ENCODE measurements around the gene URI1.

URI1 gene

GRCh38 chr19:30047432-30047831 lies 105.4 kb downstream of the URI1 start:
- in situ Hi-C loops (cut with MboI; ENCODE audit: low pct_unique_long_range_greater_than_20kb, low sequenced_read_pairs): no loop called here
- DNase-seq: no peak

- DNase-seq: no peak
- in situ Hi-C loops (cut with MboI; ENCODE audit: low pct_unique_long_range_greater_than_20kb, low sequenced_read_pairs): no loop called here
Observed at GRCh38 chr19:30049226-30049625, 107.2 kb downstream of the URI1 start.

GRCh38 chr19:30049846-30050667 lies 108.0 kb downstream of the URI1 start:
- in situ Hi-C loops (cut with MboI; ENCODE audit: low pct_unique_long_range_greater_than_20kb, low sequenced_read_pairs): no loop called here
- no peak for DNase-seq

GRCh38 chr19:30052122-30053075 lies 110.4 kb downstream of the URI1 start:
- in situ Hi-C loops (cut with MboI; ENCODE audit: low pct_unique_long_range_greater_than_20kb, low sequenced_read_pairs): no loop called here
- no peak for DNase-seq

GRCh38 chr19:30053558-30053957 lies 111.5 kb downstream of the URI1 start:
- DNase-seq: no peak
- in situ Hi-C loops (cut with MboI; ENCODE audit: low pct_unique_long_range_greater_than_20kb, low sequenced_read_pairs): no loop called here

- no peak for DNase-seq
Observed at GRCh38 chr19:30054210-30054609, 112.2 kb downstream of the URI1 start.

GRCh38 chr19:30056580-30056979 lies 114.5 kb downstream of the URI1 start:
- DNase-seq: no peak
- in situ Hi-C loops (cut with MboI; ENCODE audit: low pct_unique_long_range_greater_than_20kb, low sequenced_read_pairs): no loop called here

More at GRCh38 chr19:30054210-30054609, 112.2 kb downstream of the URI1 start:
- in situ Hi-C loops (cut with MboI; ENCODE audit: low pct_unique_long_range_greater_than_20kb, low sequenced_read_pairs): no loop called here

GRCh38 chr19:30059741-30060457 lies 117.9 kb downstream of the URI1 start:
- in situ Hi-C loops (cut with MboI; ENCODE audit: low pct_unique_long_range_greater_than_20kb, low sequenced_read_pairs): no loop called here

GRCh38 chr19:30060531-30061222 lies 118.6 kb downstream of the URI1 start:
- in situ Hi-C loops (cut with MboI; ENCODE audit: low pct_unique_long_range_greater_than_20kb, low sequenced_read_pairs): no loop called here
- DNase-seq: no peak

More at GRCh38 chr19:30059741-30060457, 117.9 kb downstream of the URI1 start:
- DNase-seq: no peak

GRCh38 chr19:30061223-30062064 lies 119.4 kb downstream of the URI1 start:
- in situ Hi-C loops (cut with MboI; ENCODE audit: low pct_unique_long_range_greater_than_20kb, low sequenced_read_pairs): no loop called here
- no peak for DNase-seq

- in situ Hi-C loops (cut with MboI; ENCODE audit: low pct_unique_long_range_greater_than_20kb, low sequenced_read_pairs): no loop called here
- no peak for DNase-seq
Observed at GRCh38 chr19:30062065-30062906, 120.2 kb downstream of the URI1 start.

GRCh38 chr19:30062907-30063649 lies 121.0 kb downstream of the URI1 start:
- in situ Hi-C loops (cut with MboI; ENCODE audit: low pct_unique_long_range_greater_than_20kb, low sequenced_read_pairs): no loop called here

GRCh38 chr19:30063650-30064347 lies 121.8 kb downstream of the URI1 start:
- in situ Hi-C loops (cut with MboI; ENCODE audit: low pct_unique_long_range_greater_than_20kb, low sequenced_read_pairs): no loop called here
- no peak for DNase-seq

More at GRCh38 chr19:30062907-30063649, 121.0 kb downstream of the URI1 start:
- no peak for DNase-seq

GRCh38 chr19:30064348-30064699 lies 122.3 kb downstream of the URI1 start:
- DNase-seq: no peak
- in situ Hi-C loops (cut with MboI; ENCODE audit: low pct_unique_long_range_greater_than_20kb, low sequenced_read_pairs): no loop called here

GRCh38 chr19:30064771-30065494 lies 122.9 kb downstream of the URI1 start:
- no peak for DNase-seq
- in situ Hi-C loops (cut with MboI; ENCODE audit: low pct_unique_long_range_greater_than_20kb, low sequenced_read_pairs): no loop called here
